Lower lobe of right lung (tissue), 2 donors: ENCODE measurements around the gene ELOVL7. TPM values are rescaled to one million over a fixed set of nuclear protein-coding genes. Genes with fewer than 3 reads are reported as not detected.

ENCODE experiments used
- ATAC-seq, 2 donors: fragments of 200-7000 bp; cut with Tn5 transposase; one replicate each; pipeline ENCODE4 v1.9.1; 2020 to 2022; ENCODE audit warnings: mild to moderate bottlenecking in 2 of 2, moderate library complexity in 2 of 2
- DNase-seq: peaks from one replicate; pipeline ENCODE4 v3.0.0-alpha.2; 2020
- H3K27ac ChIP-seq: fragments of 200-600 bp; one replicate; pipeline ENCODE4 v1.8.0; 2022
- H3K27me3 ChIP-seq: fragments of 200-600 bp; one replicate; pipeline ENCODE4 v1.8.0; 2022; ENCODE audit warnings: low read depth
- H3K36me3 ChIP-seq: fragments of 200-600 bp; one replicate; pipeline ENCODE4 v1.8.0; 2022; ENCODE audit warnings: mild to moderate bottlenecking
- H3K4me1 ChIP-seq: fragments of 200-600 bp; one replicate; pipeline ENCODE4 v1.8.0; 2022
- H3K4me3 ChIP-seq: fragments of 200-600 bp; one replicate; pipeline ENCODE4 v1.8.0; 2022; ENCODE audit warnings: mild to moderate bottlenecking
- H3K9me3 ChIP-seq: fragments of 200-600 bp; one replicate; pipeline ENCODE4 v1.8.0; 2022
- CTCF ChIP-seq: fragments of 200-600 bp; IDR thresholded peaks from one replicate; pipeline ENCODE4 v1.8.0; 2022; ENCODE audit warnings: antibody characterized with exemption, mild to moderate bottlenecking
- intact Hi-C: fragments of 100-400 bp; cut with DNase I; formaldehyde crosslinking; loops from one replicate; pipeline ENCODE4 v1.11.0; 2022
- total RNA-seq: library from RNA; stranded (reverse); fragmentation: NEBNext Ultra II Directional; extraction: Animal tissue kit (Norgen Biotek cat#: 25700); gene quantifications from one replicate; pipeline ENCODE4 v1.2.1, GENCODE V29; 2021
- donor health status: DM: no; HTN: yes; CAD: no; lungs with severe emphysema.

Gene ELOVL7
- total RNA-seq, 1 donor from 2014 or later: 5.8 TPM

GRCh38 chr5:60856066-60856465 lies 12.0 kb upstream of the ELOVL7 start:
- H3K4me1 ChIP-seq: no peaks in the 10 kb centered on the region
- intact Hi-C loops: no loop called here

GRCh38 chr5:60852940-60853339 lies 8.9 kb upstream of the ELOVL7 start:
- Histone ChIP-seq H3K9me3 (no peaks in the 10 kb centered on the region), H3K27me3 (no peaks in the 10 kb centered on the region), H3K4me3 (no peak overlapping the region), H3K4me1 (no peaks in the 10 kb centered on the region), H3K27ac (no peak overlapping the region), H3K36me3 (no peaks in the 10 kb centered on the region)
- intact Hi-C loops: no loop called here
- no peak for TF ChIP-seq CTCF
- ATAC-seq (no peak), DNase-seq (no peak)

More at GRCh38 chr5:60856066-60856465, 12.0 kb upstream of the ELOVL7 start:
- H3K36me3 ChIP-seq: no peaks in the 10 kb centered on the region
- H3K9me3 ChIP-seq: no peaks in the 10 kb centered on the region
- DNase-seq (no peak), ATAC-seq (no peak)
- H3K27ac ChIP-seq: no peak overlapping the region
- no peak overlapping the region for H3K4me3 ChIP-seq
- no peak for TF ChIP-seq CTCF
- H3K27me3 ChIP-seq: no peaks in the 10 kb centered on the region

- Histone ChIP-seq H3K36me3 (no peaks in the 10 kb centered on the region), H3K4me3 (no peak overlapping the region), H3K9me3 (no peaks in the 10 kb centered on the region), H3K4me1 (no peaks in the 10 kb centered on the region), H3K27me3 (no peaks in the 10 kb centered on the region), H3K27ac (no peak overlapping the region)
- ATAC-seq (no peak), DNase-seq (no peak)
- intact Hi-C loops: no loop called here
- no peak for TF ChIP-seq CTCF
These were observed 8.2 kb upstream of the ELOVL7 start for GRCh38 chr5:60852317-60852716.

- Histone ChIP-seq H3K4me3 (no peak overlapping the region), H3K4me1 (no peaks in the 10 kb centered on the region), H3K36me3 (no peaks in the 10 kb centered on the region), H3K9me3 (no peaks in the 10 kb centered on the region), H3K27ac (no peak overlapping the region), H3K27me3 (no peaks in the 10 kb centered on the region)
- intact Hi-C loops: no loop called here
- no peak for ATAC-seq
- no peak for DNase-seq
- no peak for TF ChIP-seq CTCF
These were observed 7.6 kb upstream of the ELOVL7 start for GRCh38 chr5:60851626-60852025.

GRCh38 chr5:60846298-60846697 lies 2.2 kb upstream of the ELOVL7 start:
- intact Hi-C loops: no loop called here
- no peak for ATAC-seq
- Histone ChIP-seq H3K36me3 (no peaks in the 10 kb centered on the region), H3K4me1 (peaks cover 20% of the 10 kb centered on the region), H3K27ac (no peak overlapping the region), H3K27me3 (peaks cover 26% of the 10 kb centered on the region), H3K9me3 (no peaks in the 10 kb centered on the region), H3K4me3 (no peak overlapping the region)
- DNase-seq: no peak
- no peak for TF ChIP-seq CTCF
